WI38 (cell line): Measurements from ENCODE around the gene GRAP.

ENCODE experiments used
- H3K4me3 ChIP-seq: 2 replicates; pipeline ENCODE4 v1.5.1; 2011; ENCODE audit warnings: low read depth, mild to moderate bottlenecking, control low read depth, low read length
- TF ChIP-seq, protein P1 (sequence below): IDR thresholded peaks from 2 replicates; pipeline ENCODE4 v1.5.1; 2012; ENCODE audit warnings: low read depth, mild to moderate bottlenecking, control low read depth, low read length

Gene GRAP

DNA sequence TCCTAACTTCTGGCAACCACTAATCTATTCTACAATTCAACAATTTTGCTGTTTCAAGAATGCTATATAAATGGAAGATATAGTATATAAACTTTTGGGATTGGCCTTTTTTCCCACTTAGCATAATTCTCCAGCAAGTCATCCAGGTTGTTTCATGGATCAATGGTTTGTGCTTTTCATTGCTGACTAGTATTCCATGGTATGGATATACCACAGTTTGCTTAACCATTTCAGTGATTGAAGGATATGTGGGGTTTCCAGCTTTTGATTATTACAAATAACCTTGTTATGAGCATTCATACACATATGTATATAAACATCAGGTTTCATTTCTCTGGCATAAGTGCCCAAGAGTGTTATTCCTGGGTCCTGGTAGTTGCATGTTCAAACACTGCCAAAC lies 40.1 kb downstream of the GRAP start:
- H3K4me3 ChIP-seq: no peak overlapping the region
- TF ChIP-seq, protein P1, sequence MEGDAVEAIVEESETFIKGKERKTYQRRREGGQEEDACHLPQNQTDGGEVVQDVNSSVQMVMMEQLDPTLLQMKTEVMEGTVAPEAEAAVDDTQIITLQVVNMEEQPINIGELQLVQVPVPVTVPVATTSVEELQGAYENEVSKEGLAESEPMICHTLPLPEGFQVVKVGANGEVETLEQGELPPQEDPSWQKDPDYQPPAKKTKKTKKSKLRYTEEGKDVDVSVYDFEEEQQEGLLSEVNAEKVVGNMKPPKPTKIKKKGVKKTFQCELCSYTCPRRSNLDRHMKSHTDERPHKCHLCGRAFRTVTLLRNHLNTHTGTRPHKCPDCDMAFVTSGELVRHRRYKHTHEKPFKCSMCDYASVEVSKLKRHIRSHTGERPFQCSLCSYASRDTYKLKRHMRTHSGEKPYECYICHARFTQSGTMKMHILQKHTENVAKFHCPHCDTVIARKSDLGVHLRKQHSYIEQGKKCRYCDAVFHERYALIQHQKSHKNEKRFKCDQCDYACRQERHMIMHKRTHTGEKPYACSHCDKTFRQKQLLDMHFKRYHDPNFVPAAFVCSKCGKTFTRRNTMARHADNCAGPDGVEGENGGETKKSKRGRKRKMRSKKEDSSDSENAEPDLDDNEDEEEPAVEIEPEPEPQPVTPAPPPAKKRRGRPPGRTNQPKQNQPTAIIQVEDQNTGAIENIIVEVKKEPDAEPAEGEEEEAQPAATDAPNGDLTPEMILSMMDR: no peak

DNA sequence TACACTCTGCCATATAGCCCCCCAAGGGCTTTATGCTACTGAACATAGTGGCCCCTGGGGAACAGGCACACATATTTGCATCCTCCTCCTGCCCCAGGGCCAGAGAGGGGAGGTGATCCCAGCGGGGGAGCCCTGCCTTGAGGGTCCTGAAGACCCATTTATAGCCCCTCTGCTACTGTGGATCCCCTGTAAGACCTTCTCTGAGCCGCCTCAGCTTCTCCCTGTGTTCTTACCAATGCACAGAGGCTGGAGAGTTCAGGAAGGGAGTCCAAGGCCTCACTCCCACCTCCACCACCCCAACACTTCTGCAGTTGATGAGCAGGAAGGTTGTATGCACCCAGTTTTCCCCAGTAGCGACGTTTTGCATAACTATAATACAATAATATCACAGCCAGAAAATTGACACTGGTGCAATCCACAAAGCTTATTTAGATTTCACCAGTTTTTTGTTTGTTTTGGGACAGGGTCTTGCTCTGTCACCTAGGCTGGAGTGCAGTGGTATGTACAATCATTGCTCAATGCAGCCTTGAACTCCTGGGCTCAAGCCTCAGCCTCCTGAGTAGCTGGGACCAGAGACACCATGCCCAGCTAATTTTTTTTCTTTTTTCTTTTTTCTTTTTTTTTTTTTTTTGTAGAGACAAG lies 40.8 kb downstream of the GRAP start:
- TF ChIP-seq, protein P1: no peak
- no peak overlapping the region for H3K4me3 ChIP-seq

DNA sequence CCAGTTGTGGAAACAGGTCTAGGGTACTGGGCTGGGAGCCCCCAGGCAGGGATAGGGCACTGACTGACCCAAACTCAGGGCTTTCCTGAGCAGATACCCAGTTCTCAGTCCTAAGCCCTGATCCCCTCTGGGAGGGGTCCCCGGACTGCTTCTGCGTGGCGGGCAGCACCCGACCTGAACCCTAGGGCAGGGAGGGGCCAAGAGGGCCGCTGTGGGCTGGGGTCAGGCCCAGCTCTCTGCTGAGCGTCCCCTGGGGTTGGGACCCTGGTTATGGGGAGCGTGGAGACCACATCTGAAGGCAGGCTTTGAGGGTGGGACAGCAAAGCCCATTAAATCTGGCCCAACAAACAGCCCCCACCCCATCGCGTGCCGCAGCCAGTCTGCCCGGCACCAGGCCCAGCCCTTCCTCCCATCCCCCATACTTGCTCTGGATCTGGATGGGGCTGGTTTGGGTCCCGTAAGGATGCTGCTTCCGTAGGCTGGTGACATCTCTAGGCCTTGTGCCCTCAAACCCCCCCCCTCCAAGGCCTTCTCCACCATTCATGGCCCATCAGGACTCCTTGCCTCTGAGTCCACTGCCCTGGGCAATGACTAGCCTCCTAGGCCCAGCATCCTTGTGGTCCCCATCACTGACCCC lies 41.5 kb downstream of the GRAP start:
- peak overlapping the region; percentile 71 for H3K4me3 ChIP-seq
- TF ChIP-seq, protein P1: no peak

DNA sequence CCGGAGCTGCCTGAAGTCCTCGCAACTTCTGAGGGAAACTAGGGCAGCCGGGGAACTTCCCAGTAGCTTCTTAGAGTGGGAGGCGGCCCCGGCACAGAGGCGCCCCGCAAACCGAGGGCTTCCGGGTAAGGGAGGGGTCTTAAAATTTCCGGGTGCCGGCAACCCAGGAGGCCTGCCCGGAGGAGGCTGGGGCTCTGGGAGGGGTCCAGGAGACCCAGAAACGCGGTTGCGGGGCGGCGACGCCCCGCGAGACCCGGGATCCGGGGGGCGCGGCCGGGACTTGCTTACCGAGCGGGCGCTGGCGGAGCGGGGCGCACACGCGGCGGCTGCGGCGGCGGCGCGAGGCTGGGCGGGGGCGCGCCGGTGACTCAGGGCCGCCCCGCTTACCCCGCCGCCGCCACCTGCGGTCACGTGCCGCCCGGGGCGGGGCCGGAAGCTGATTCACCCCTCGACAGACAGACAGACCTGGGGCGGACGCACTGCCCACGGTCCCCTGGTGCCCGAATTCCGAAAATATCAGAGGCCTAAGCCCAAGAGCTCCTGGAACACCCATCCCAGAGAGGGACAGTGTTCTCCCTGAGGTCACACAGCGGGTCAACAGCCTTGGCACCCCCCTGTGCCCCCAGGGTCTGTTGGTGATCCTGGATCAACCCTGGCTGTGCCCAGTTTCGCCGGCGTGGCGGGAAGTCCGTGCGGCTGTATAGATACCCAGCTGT lies 42.2 kb downstream of the GRAP start, which contains the start of gene FAM83G:
FAM83G (minus strand) TSS at position 344 of the 716 bp plus-strand sequence. CDS start 723 bp downstream, outside the sequence.
- TF ChIP-seq, protein P1: no peak
- peak within 1 kb of the TSS; percentile 71 for H3K4me3 ChIP-seq

DNA sequence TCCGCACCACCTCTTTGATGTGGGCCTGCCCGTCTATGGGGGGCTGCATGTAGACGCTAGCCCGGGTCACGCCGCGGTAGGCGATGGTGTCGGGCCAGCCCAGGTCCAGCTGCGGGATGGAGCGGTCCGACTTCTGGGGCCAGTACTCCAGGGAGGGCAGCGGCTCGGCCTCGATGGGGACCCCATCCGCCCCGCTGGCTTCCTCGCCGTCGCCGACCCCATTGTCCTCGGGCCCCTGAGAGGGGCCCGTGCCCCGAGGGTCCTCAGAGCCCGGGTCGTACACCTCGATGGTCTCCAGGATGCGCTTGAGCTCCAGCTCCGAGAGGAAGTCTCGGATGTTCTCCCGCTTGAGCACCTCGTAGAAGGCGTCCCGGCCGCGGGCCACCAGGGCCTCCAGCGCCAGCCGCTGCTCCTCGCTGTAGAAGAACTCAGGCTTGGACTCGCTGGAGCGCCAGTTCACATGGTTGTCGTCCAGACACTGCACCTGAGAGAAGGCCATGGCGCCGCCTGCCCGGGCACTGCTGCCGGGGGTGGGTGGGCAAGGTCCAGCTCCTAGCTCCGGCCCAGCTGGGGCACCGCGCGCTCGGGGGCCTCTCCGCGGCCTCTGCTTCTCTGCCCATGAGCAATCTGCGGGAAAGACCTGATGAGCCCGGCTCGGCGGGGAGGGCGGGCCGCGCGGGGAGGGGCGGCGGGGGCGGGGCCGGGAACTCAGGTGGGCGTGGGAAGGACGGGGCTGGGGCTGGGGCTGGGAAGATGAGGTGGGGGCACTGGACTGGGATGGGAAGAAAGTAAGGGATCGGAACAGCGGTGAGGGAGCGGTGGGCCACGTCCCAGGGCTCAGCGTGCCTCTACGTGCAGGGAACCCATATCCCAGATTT lies 43.0 kb downstream of the GRAP start:
- peak overlapping the region; percentile 71 for H3K4me3 ChIP-seq
- TF ChIP-seq, protein P1: no peak

DNA sequence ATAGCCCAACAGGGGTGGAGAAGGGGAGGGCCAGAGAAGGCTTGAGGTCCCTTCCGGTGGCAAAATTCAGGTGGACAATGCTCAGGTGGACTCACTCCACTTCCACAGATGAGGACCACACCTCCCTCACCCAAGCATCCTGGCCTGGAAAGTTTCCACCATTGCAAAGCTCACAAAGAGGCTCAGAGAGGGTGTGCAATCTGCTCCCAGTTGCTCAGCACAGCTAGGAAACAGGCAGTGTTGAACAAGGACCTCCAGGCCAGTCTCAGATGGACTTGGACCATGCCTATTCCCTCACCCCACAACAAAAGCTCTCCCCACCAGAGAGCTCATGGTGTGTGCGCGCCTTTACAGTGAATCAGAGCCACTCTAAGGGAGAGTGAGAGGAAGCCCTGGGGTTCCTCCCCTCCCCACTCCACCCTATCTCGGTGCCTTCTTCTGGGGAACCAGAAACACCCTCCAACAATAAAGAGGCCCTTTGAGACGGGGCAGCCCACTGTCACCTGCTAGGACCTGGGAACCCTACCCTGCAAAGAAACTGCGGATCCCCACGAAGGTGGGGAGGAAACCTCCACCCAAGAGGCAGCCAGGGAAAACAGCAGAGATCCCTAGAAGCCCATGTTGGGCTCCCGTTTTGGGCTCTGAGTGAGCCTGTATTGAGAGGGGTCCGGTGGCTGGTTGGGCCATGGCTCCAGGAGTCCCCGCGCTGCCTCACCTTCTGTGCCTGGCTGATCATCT lies 43.8 kb downstream of the GRAP start:
- TF ChIP-seq, protein P1: no peak
- peak overlapping the region; percentile 71 for H3K4me3 ChIP-seq
